Dedifferentiated amniotic fluid mesenchymal stem cell (primary cell): Measurements from ENCODE around the gene HBD.
"Not testable (repeated sequence)": the region's sequence is repeated elsewhere in the genome, so short reads cannot be mapped to it uniquely, and the experiment has no call there.

Experiments used
- DNase-seq: peaks from one replicate; pipeline ENCODE4 v3.0.0-alpha.2; 2016; ENCODE audit errors: extremely low spot score

The HBD gene

DNA sequence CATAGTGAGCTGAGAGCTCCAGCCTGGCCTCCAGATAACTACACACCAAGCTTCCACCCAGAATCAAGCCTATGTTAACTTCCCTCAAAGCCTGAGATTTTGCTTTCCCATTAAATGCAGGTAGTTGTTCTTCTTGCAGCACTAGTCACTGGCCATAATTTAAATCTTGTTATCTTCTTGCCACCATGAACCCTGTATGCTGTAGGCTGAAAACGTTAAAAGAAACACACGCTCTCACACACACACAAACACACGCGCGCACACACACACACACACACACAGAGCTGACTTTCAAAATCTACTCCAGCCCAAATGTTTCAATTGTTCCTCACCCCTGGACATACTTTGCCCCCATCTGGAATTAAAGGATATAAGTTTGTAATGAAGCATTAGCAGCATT lies 19.2 kb upstream of the HBD start:
- DNase-seq, result not testable (repeated sequence)

GRCh38 chr11:5252919-5253265 lies 18.6 kb upstream of the HBD start:
- no peak for DNase-seq

- DNase-seq, result no peak
These were observed 18.1 kb upstream of the HBD start for GRCh38 chr11:5252192-5252918.

GRCh38 chr11:5251746-5252145 lies 17.5 kb upstream of the HBD start:
- no peak for DNase-seq

GRCh38 chr11:5250543-5251204 lies 16.4 kb upstream of the HBD start:
- no peak for DNase-seq

DNA sequence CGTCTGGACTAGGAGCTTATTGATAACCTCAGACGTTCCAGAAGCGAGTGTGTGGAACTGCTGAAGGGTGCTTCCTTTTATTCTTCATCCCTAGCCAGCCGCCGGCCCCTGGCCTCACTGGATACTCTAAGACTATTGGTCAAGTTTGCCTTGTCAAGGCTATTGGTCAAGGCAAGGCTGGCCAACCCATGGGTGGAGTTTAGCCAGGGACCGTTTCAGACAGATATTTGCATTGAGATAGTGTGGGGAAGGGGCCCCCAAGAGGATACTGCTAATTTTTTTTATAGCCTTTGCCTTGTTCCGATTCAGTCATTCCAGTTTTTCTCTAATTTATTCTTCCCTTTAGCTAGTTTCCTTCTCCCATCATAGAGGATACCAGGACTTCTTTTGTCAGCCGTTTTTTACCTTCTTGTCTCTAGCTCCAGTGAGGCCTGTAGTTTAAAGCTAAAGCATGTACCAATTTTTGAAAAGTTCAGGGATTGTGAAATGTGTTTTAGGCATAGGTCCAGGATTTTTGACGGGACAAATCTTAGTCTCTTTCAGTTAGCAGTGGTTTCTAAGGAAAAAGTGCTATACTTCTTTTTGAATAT lies 15.6 kb upstream of the HBD start, which contains the start of gene HBG1:
TSS of gene HBG1 (minus strand) at position 51 of the 590 bp plus-strand sequence. CDS start 53 bp downstream, outside the sequence.
- DNase-seq, result not testable (repeated sequence)

- not testable (repeated sequence) for DNase-seq
These were observed 14.2 kb upstream of the HBD start for GRCh38 chr11:5248498-5248897.

GRCh38 chr11:5247472-5248192 lies 13.3 kb upstream of the HBD start:
- DNase-seq, result no peak

DNA sequence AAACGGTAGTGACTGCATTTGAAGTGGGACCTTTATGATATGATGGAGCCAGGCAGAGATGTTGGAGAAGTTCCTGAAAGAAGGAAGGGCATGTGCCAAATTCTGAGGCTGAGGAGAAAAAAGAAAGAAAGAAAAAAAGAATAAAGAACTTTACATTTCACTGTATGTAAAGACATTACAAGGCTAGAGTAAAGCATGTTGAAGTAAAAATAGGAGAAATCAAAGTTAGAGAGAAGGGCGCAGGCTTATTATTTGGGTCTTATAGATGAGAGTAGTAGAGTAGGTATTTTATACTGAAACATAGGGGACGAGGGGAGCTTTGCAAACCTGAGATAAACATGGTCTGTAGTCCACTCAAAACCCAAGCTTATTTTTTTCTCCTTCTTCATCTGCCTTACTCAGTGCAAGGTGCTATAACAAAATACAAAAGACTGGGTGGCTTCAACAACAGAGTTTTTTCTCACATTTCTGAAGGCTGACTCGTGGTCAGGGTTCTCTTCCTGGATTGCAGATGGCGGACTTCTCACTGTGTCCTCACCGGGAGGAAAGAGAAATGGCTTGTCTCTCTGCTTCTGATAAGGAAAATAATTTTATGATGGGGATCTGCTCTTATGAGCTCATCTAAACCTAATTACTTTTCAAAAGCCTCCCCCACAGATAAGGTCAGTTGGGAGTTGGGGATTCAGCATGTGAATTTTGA lies 12.6 kb upstream of the HBD start:
- DNase-seq, result no peak

- DNase-seq, result no peak
These were observed 10.9 kb upstream of the HBD start for GRCh38 chr11:5245155-5245554.

DNA sequence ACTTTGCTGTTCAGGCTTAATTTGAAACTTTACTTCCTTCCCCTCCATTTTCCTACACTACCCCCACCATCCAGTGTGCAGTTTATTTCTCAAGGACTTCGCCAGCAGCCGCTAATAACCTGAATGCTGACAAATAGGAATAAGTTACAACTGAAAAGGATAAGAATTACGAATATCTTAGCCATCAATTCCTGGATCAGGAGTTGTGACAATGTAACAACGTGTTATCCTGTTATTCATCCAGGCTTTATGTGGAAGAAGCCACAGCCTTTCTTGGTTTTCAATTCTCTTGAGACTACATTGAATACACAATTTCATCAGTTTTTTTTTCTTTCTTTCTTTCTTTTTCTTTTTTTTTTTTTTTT lies 9.5 kb upstream of the HBD start:
- DNase-seq, result no peak

DNA sequence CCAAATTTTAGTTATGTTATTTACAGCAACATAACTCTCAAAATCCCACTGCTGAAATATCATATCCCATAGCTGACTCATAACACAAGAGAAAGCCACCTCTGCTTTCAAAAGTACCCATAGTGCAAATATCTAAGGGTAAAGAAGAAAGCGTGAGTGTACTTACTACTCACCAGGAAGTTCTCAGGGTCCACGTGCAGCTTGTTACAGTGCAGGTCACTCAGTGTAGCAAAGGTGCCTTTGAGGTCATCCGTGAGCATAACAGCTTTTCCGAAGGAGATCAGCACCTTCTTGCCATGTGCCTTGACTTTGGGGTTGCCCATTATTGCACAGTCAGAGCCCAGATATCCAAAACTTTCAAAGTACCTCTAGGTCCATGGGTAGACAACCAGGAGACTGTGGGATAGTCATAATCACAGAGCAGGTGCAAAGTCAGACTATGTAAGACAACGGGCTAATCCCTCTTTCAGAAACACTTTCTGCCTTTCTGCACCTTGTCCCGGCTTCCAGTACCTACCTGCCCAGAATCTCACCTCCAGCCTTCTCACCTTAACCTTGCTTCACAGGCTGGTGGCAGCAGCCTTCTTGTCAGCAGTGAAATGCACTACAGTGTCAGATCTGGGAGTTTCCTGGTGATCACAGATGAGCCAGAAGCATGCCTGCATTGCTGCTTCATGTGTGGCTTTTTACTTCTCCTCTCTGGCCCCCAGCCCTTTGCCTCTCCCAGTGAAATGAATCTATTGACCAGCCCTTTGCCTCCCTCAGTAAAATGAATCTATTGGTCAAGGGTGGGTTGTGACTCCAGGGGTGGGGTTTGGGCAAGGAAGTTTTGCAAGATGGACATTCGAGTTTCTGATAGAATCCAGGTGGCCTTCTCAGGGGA lies 8.9 kb upstream of the HBD start:
- DNase-seq, result no peak

DNA sequence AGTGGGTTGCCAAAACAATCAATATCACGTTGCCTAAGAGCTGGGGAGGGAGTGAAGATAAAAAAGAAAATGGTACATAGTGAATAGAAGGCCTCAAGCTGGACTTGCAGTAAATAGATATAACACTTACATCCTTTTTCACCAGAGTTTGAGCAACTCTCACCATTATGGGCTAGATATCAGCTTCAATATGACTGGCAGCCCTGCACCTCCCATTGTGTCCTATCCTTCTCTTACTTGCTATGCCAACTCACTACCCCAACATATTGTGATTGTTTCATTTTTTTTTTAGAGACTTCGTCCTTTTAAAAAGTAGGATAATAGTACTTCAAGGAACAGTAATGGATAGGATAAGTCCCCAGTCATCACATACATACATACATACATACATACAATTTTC lies 7.9 kb upstream of the HBD start:
- no peak for DNase-seq

DNA sequence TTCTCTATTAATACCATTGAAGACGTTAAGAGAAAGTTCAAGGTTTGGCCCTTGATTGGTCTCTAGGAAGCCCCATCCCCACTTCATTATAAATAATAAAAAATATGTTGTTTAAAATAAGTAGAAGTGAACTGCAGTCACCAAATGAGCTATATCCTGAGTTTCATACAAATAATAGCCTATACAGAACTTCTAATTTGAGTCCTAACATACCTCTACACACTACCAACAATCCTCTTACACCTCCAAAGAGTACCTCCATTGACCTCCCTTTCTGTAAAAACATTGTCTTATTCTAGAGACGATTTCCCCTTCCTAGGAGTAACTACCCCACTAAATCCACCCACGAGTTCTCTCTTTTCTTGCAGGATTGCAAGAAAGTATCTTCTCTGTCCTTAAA lies 7.2 kb upstream of the HBD start:
- DNase-seq, result no peak

- DNase-seq, result no peak
These were observed 6.2 kb upstream of the HBD start for GRCh38 chr11:5240458-5240857.

GRCh38 chr11:5240056-5240455 lies 5.8 kb upstream of the HBD start:
- DNase-seq, result no peak

GRCh38 chr11:5239046-5239445 lies 4.8 kb upstream of the HBD start:
- DNase-seq, result no peak

GRCh38 chr11:5238486-5238885 lies 4.2 kb upstream of the HBD start:
- DNase-seq, result no peak

GRCh38 chr11:5237420-5237819 lies 3.1 kb upstream of the HBD start:
- no peak for DNase-seq

GRCh38 chr11:5235364-5236095 lies 1.2 kb upstream of the HBD start:
- DNase-seq, result no peak
